Kidney epithelial cell (primary cell): Measurements from ENCODE around the gene COL23A1. TPM values are rescaled to one million over a fixed set of nuclear protein-coding genes. Genes with fewer than 3 reads are reported as not detected.

Source experiments
- total RNA-seq: library from RNA; depleted of rRNA; stranded (reverse); fragments of >200 nt; gene quantifications from 2 replicates; pipeline ENCODE4 v1.2.3, GENCODE V29; 2015

Gene COL23A1
- total RNA-seq, 1 donor from 2014 or later = 0.17 TPM

Other genes with a start within 250 kb of the COL23A1 start
- 7.1 and 9.7 TPM in 2 replicates for gene CLK4, start 36.7 kb upstream of the COL23A1 start, total RNA-seq
- gene ZNF354A, start 140.3 kb upstream of the COL23A1 start, total RNA-seq = 9.5 and 14.0 TPM in 2 replicates